Vagina (tissue), 2 donors: ENCODE data around the gene VWF. TPM values are rescaled to one million over a fixed set of nuclear protein-coding genes. Genes with fewer than 3 reads are reported as not detected.

Experiments
- DNase-seq, 2 donors: peaks; one replicate each; pipeline ENCODE4 v3.0.0-alpha.2; 2017; ENCODE audit errors: extremely low spot score in 2 of 2
- H3K27ac ChIP-seq: fragments of 200-600 bp; sonication (generic); one replicate; pipeline ENCODE4 v1.5.1; 2019
- H3K27me3 ChIP-seq: fragments of 200-600 bp; sonication (generic); one replicate; pipeline ENCODE4 v1.5.1; 2019
- H3K36me3 ChIP-seq, 2 donors: fragments of 200-600 bp; sonication (generic); one replicate each; pipeline ENCODE4 v1.5.1; 2017 to 2019
- H3K4me1 ChIP-seq: fragments of 200-600 bp; sonication (generic); one replicate; pipeline ENCODE4 v1.5.1; 2019
- H3K4me3 ChIP-seq, 2 donors: fragments of 200-600 bp; sonication (generic); 1 replicate in 1 of 2; 2 replicates in 1 of 2; pipeline ENCODE4 v1.5.1; 2016 to 2019
- H3K9me3 ChIP-seq: fragments of 200-600 bp; sonication (generic); one replicate; pipeline ENCODE4 v1.5.1; 2019
- POLR2A ChIP-seq, 2 donors: fragments of 450-650 bp; IDR thresholded peaks; one replicate each; pipeline ENCODE4 v1.6.1; 2017; ENCODE audit warnings: antibody characterized with exemption in 2 of 2, mild to moderate bottlenecking in 2 of 2, moderate library complexity in 2 of 2
- POLR2AphosphoS5 ChIP-seq, 2 donors: sonication (generic); formaldehyde crosslinking; IDR thresholded peaks; one replicate each; pipeline ENCODE4 v1.9.0; 2017; ENCODE audit warnings: antibody characterized with exemption in 2 of 2, mild to moderate bottlenecking in 2 of 2, low read depth in 1 of 2; ENCODE audit not compliant: insufficient read depth in 1 of 2
- intact Hi-C: fragments of 100-400 bp; cut with DNase I; formaldehyde crosslinking; loops from one replicate; pipeline ENCODE4 v1.15.1; 2023
- total RNA-seq: library from RNA; depleted of rRNA; stranded (reverse); fragments of >200 nt; gene quantifications from one replicate; pipeline ENCODE4 v1.2.3, GENCODE V29; 2016
- TF ChIP-seq, protein P1 (sequence below), 3 experiments: fragments of 450-650 bp in 2 of 3; fragments of 200-600 bp in 1 of 3; sonication (generic) in 1 of 3; IDR thresholded peaks; one replicate each; pipeline ENCODE4 v1.5.1; 2017 to 2019; ENCODE audit warnings: antibody characterized with exemption in 3 of 3, mild to moderate bottlenecking in 2 of 3, moderate library complexity in 2 of 3

The VWF gene
- total RNA-seq, 1 donor from 2014 or later: 334 TPM

DNA sequence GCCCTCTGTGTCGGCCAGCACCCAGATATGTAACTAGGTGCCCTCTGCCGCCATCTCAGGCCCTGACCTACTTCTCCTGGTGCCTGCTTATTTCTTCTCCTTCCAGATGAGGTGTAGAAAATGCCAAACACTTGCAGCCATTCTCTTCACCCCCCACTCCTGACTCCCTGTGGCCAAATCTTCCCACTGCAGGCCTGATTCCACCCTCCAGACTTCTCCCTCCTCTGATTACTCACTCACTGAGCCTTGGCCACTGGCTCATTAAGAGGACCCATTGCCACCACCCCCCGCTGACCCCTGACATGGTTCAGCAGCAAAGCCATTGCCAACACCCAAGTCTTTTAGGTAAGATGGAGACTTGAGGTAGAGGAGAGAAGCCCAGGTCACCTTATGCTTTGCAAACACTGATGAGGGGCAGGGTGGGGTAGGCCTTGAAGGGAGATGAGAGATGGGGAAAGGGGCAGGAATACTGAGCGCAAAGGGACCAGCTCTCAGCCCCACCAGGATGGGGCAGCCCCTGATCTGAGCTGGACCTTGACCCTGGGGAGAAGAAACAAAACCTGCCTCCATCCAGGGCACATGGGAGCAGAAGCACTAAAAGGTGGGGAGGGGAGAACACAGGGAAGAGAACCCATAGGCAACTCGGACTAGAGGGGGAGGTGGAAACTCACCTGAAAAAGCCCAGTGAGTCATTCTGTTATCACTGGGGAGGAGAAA is 154.3 kb downstream of the VWF start:
- DNase-seq: peak; percentile 40 to 71
- intact Hi-C loops: no loop called here
- no peaks in the 10 kb centered on the region for H3K9me3 ChIP-seq
- no peaks in the 10 kb centered on the region for H3K27me3 ChIP-seq
- no peak overlapping the region for H3K27ac ChIP-seq
- no peaks in the 10 kb centered on the region for H3K36me3 ChIP-seq
- no peak overlapping the region for H3K4me3 ChIP-seq
- no peaks in the 10 kb centered on the region for H3K4me1 ChIP-seq
- TF ChIP-seq POLR2A (IDR thresholded peaks at IDR 0.05): no peak
- TF ChIP-seq, protein P1, sequence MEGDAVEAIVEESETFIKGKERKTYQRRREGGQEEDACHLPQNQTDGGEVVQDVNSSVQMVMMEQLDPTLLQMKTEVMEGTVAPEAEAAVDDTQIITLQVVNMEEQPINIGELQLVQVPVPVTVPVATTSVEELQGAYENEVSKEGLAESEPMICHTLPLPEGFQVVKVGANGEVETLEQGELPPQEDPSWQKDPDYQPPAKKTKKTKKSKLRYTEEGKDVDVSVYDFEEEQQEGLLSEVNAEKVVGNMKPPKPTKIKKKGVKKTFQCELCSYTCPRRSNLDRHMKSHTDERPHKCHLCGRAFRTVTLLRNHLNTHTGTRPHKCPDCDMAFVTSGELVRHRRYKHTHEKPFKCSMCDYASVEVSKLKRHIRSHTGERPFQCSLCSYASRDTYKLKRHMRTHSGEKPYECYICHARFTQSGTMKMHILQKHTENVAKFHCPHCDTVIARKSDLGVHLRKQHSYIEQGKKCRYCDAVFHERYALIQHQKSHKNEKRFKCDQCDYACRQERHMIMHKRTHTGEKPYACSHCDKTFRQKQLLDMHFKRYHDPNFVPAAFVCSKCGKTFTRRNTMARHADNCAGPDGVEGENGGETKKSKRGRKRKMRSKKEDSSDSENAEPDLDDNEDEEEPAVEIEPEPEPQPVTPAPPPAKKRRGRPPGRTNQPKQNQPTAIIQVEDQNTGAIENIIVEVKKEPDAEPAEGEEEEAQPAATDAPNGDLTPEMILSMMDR (IDR thresholded peaks at IDR 0.05): no peak

DNA sequence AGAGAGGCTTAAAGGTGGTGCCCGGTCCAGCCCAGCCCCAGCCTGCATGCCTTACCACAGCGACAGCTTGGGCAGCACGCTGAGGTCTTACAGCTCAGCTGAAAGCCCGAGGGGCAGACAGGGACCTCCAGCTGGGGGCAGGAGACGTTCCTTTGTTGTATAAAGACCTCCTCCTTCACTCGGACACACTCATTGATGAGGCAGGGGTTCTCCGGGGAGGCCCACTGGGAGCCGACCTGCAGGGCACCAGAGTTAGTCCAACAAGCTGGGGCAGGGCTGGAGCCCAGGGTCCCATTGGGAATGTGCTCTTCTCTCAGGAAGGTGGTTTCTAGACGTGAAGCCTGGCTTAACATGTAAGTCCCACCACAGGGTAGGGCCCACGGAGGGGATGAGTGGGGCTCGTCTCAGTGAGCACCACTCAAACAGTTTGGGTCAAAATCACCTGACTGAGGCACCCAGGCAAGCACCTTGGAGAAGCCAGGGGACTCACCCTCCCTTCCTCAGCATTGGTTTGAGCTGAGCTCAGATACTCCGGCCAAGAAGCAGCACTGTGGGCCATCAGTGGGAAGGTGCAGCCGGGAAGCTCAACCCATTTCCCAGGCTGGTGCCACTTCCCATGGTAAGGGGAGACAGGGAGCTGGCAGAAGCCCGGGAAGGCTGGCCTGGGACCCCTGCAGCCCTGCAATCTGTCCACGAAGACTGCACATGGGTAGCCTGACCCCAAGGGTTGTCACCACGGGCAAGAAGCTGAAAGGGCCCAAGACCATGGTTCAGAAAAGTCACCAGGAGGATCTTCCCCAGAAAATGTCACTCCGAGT is 155.1 kb downstream of the VWF start:
- peak; percentile 79 to 94 for DNase-seq
- intact Hi-C loops: no loop called here
- Histone ChIP-seq H3K4me1 (no peaks in the 10 kb centered on the region), H3K27ac (no peak overlapping the region), H3K36me3 (no peaks in the 10 kb centered on the region), H3K4me3 (no peak overlapping the region), H3K9me3 (no peaks in the 10 kb centered on the region), H3K27me3 (no peaks in the 10 kb centered on the region)
- TF ChIP-seq POLR2A (IDR thresholded peaks at IDR 0.05): no peak
- TF ChIP-seq, protein P1 (IDR thresholded peaks at IDR 0.05): no peak
- TF ChIP-seq POLR2AphosphoS5 (IDR thresholded peaks at IDR 0.05; ENCODE audit: insufficient read depth in 1 of 2, low read depth in 1 of 2): no peak

DNA sequence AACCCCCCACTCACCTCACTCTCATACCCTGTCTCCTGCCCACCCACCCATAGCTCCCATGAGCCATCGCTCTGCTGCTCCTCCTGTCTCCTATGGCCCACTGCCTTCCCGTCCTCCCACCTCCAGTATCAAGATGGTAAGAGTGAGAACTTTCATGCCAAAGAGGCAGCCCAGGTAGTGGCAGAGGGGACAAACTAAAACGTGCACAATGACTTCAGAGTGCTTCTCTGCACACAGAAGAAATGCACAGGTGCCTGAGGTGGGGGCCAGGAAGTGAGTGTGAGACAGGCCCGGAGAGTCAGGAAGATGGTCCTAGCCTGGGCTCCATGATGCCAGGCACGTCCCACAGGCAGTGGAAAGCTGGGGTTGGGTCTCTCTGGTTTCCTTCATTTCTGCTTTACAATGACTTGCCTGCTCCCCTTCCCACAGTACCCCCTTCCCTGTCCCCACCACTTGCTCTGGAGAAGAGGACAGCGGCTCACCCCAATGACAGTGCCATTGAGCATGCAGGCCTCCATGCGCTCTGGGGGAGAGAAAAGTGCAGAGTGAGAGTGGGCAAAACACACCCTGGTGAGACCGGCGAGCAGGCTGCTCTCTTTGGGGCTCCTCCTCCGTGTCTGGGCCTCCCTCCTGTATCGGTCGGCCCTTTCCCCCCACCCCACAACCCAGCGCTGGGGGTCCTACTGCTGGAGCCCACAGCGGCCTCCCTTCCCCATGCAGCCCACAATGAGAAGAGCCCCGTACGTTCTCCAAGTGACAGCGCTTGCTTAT is 156.6 kb downstream of the VWF start:
- Histone ChIP-seq H3K36me3 (no peaks in the 10 kb centered on the region), H3K27me3 (no peaks in the 10 kb centered on the region), H3K27ac (no peak overlapping the region), H3K4me3 (no peak overlapping the region), H3K4me1 (no peaks in the 10 kb centered on the region), H3K9me3 (no peaks in the 10 kb centered on the region)
- TF ChIP-seq POLR2A (IDR thresholded peaks at IDR 0.05) (no peak), POLR2AphosphoS5 (IDR thresholded peaks at IDR 0.05; ENCODE audit: insufficient read depth in 1 of 2, low read depth in 1 of 2) (no peak)
- TF ChIP-seq, protein P1 (IDR thresholded peaks at IDR 0.05): no peak
- peak; percentile 55 to 81 for DNase-seq
- intact Hi-C loops: no loop called here

DNA sequence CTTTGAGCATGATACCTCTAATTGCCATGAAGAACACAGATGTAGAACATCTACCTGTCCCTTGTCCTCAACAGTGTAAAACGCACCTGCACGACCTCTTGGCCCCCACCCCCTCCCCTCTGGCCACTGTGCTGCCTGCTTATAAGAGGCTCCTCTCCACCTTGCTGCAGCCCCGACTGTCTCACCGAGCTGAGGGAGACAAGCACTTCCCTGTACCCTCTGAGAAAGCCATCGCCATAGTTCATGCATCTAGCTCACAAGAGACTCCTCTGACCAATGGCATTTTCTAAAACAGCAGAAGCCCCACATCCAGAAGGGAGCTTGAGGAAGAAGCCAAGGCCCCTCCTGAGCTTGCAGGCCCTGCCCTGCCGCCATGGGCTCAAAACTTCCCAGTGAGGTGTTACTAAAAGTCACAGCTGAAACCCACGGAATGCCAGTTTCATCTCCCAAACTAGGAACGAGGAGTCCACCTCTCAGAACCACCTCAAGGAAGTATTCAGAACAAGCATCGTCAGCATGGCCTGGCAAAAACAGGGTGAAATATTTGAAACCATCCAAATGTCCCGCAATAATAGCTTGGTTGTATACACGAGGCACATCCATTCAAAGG is 157.9 kb downstream of the VWF start:
- DNase-seq: peak; percentile 64 to 70
- intact Hi-C loops: no loop called here
- Histone ChIP-seq H3K4me3 (no peak overlapping the region), H3K9me3 (no peaks in the 10 kb centered on the region), H3K27me3 (no peaks in the 10 kb centered on the region), H3K4me1 (no peaks in the 10 kb centered on the region), H3K27ac (no peak overlapping the region), H3K36me3 (no peaks in the 10 kb centered on the region)
- TF ChIP-seq, protein P1 (IDR thresholded peaks at IDR 0.05): no peak
- TF ChIP-seq POLR2A (IDR thresholded peaks at IDR 0.05) (no peak), POLR2AphosphoS5 (IDR thresholded peaks at IDR 0.05; ENCODE audit: insufficient read depth in 1 of 2, low read depth in 1 of 2) (no peak)
